ENCODE measurements around the gene HOXA11. TPM values are rescaled to one million over a fixed set of nuclear protein-coding genes. Genes with fewer than 3 reads are reported as not detected.

The HOXA11 gene
- total RNA-seq, 2 experiments from 2014 or later: not detected

DNA sequence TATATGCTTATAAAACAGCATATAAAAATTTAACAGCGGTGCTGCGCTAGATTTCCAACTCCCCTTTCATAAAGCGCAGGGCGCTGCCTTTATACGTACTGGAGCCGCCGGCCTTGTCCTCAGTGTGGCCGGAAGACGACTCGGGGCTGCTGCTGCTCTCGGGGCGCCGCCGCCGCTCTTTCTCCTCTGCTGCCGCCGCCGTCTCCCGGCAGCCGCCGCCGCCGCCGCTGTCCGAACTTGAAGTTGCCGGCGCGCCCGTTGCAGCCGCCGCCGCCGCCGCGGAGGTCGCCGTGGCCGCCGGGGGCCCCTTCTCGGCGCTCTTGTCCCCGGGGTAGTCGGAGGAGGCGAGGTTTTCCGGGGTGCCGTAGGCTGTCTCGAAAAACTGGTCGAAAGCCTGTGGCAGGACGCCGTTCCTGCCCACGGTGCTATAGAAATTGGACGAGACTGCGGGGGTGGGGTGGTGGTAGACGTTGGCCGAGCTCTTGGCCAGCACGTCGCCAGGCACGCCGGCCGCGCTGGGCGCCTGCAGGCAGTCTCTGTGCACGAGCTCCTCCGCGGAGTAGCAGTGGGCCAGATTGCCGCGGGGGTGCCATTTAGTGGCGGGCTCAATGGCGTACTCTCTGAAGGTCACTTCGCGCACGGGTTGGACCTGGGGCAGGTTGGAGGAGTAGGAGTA, 557 bp downstream of the HOXA11 start:
- CTCF ChIA-PET: interaction anchor here (0.6 to 1.8 kb wide), 3 partner anchors 12 to 35 kb away, joined by 3 to 4 read pairs (median 4); no protein-coding TSS in a partner anchor
- POLR2A ChIA-PET: interaction anchor here (0.7 kb wide), 1 partner anchor 1021 kb away, joined by 13 read pairs; no protein-coding TSS in a partner anchor

DNA sequence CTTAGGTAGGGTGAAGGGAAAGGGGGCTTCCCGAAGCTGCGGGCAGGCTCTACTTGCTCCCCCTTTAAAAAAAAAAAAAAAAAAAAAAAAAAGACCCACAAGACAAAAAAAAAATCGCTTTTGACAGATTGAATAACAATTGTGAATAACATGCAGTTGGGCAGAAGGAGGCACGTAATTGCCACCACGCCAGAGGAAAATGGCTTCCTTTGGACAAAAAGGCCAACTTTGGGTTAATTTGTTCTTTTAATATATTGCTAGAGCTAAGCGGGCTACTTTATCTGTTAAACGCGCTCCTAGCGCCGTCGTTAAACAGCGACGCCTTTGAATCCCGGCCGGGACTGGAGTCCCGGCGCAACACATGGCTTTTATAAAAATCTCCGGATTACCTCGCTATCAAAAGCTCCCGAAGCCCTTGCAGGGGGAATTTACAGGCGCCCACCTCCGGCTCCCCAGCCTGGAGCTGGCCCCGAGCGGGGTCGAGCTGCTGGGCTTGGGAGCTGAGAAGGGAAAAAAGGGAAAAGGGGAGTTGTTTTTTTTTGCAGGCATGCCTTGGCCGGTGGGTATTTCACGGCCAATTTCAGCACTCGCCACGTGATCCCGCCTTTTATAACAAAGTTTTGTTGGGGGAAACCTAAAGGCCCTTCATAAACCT, 1.2 kb downstream of the HOXA11 start:
- ChIA-PET CTCF (interaction anchor here (0.7 to 1.8 kb wide), 3 partner anchors 12 to 34 kb away, joined by 3 to 4 read pairs (median 4); no protein-coding TSS in a partner anchor), POLR2A (no interaction called here)

DNA sequence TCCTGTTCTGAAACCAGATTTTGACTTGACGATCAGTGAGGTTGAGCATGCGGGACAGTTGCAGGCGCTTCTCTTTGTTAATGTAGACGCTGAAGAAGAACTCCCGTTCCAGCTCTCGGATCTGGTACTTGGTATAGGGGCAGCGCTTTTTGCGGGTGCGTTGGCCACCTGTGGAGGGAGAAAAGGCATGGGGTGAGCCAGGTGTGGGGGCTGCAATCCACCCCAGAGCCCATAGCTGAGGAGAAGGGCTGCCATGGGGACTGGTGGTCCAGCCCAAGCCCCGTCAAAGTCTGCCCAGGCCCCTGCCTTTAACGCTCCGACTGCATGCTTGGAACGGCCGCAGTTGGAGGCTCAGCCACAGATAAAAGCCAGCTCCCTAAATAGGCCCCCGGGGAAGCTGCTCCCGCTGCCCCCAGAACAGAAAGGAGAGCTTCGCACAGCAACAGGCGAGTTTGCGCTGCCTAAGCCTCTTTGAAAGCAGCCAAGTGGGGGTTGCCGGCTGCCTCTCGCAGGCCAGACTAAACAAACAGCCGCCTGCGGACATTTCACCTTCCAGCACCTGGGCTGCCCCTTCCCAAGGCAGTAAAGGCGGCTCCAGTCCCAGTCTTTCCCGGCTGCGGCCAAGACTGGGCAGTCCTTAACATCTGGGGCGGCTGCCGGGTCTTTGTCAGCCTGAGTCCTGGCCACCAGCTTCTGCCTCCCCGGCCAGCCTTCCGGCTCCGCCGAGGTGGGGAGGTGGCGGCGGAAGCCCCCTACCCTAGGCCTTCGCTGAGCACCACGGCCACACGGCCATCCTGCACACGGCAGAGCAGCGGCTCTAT, 2.0 kb downstream of the HOXA11 start:
- ChIA-PET POLR2A (no interaction called here), CTCF (interaction anchor here (0.6 to 0.9 kb wide), 3 partner anchors 13 to 22 kb away, joined by 3 read pairs; no protein-coding TSS in a partner anchor)

DNA sequence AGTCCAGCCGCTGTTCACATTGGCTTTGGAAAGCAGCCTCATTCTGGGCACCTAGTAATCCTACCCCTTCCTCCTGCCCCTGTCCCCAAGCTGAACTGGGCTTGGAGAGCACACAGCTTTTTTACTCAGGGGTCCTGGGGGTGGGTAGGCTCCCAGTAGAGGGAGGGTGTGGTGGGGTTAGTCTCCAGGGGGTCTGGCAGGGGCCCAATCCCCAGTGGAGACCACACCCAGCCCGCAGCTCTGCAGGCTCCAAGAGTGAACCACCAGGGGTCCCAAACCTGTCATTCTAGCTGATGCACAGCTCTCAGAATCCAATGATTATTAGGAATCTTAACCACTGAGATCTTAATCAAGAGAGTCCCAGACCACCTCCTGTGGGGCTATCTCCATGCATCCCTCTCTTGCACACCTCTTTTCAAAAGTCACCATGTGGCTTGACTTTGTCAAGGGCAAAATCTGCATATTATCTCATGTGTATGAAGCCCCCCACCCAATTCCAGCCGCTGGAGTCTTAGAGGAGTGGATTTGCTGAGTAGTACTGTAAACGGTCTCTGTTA, 2.7 kb downstream of the HOXA11 start:
- ChIA-PET CTCF (interaction anchor here (0.9 kb wide), 1 partner anchor 16 kb away, joined by 3 read pairs; no protein-coding TSS in a partner anchor), POLR2A (no interaction called here)

DNA sequence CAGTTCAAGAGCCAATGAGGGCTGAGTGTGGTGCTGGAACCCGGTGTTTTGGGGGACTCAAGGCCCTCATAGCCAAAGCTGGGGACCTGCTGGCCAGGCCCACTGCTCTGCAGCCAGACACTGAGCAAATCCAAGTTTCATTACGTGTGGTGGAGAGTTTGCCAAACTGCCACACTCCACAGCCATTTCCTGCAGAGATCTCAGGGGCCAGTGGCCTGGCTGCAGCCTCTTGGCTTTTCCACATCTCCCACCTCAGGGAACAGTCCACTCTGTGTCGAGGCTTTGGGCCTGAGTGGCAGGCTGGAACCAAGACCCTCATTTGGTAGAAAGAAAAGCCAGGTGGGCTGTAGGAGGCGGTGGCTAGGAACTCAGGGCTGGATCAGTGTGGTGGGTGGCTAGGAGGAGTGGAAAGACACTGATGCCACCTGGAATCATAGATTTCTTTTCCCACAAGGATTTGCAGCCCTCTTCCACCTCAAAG, 3.2 kb downstream of the HOXA11 start:
- POLR2A ChIA-PET: no interaction called here
- CTCF ChIA-PET: interaction anchor here (0.9 kb wide), 1 partner anchor 16 kb away, joined by 3 read pairs; no protein-coding TSS in a partner anchor

DNA sequence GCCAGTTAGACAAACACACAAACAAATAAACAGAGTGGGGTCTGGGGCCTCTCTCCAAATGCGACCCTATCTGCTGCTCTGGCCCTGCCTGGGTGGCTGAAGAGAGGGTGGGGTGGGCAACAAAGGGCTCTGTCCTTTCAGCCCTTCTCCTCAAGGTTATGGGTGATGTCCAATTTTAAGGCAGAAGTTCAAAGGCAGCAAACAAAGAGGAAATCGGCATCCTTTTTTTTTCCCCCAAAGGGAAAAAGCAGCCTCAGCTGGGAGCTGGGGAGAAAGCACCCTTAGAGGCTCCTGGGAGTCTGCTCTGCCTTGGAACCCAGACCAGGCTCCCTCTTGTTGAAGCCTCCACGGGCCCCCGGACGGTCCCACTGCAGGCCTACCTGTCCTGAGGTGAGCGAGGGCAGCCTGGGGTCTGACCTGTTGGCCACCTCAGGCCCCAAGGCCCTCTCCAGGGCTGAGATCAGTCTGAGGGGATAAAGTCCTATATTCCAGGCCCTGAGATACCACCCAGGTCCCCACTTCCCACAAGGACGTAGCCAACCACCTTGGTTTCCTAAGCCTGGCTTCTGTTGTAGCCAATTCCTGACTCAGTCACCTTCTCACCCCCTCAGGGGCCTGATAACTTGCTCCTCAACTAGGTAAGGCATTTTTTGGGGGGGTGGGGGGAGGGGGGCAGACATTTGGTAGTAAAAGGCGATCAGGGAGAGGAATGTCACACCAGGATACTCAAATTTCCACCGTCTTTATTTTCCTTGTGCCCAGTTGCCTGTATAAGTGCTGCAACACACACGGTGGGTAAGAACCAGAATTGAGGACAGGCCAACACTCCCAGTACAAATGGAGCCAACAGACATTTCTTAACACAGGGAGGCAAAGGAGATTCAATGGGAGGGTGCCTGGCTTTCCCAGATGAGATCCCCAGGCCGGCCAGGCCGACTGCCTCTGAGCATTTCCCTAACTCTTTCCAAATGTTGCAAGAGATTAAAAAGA, 4.3 kb downstream of the HOXA11 start:
- ChIA-PET POLR2A (no interaction called here), CTCF (interaction anchor here (0.7 to 2.2 kb wide), 4 partner anchors 8 to 27 kb away, joined by 3 to 10 read pairs (median 6); partner anchors contain the start of gene HOXA13)

DNA sequence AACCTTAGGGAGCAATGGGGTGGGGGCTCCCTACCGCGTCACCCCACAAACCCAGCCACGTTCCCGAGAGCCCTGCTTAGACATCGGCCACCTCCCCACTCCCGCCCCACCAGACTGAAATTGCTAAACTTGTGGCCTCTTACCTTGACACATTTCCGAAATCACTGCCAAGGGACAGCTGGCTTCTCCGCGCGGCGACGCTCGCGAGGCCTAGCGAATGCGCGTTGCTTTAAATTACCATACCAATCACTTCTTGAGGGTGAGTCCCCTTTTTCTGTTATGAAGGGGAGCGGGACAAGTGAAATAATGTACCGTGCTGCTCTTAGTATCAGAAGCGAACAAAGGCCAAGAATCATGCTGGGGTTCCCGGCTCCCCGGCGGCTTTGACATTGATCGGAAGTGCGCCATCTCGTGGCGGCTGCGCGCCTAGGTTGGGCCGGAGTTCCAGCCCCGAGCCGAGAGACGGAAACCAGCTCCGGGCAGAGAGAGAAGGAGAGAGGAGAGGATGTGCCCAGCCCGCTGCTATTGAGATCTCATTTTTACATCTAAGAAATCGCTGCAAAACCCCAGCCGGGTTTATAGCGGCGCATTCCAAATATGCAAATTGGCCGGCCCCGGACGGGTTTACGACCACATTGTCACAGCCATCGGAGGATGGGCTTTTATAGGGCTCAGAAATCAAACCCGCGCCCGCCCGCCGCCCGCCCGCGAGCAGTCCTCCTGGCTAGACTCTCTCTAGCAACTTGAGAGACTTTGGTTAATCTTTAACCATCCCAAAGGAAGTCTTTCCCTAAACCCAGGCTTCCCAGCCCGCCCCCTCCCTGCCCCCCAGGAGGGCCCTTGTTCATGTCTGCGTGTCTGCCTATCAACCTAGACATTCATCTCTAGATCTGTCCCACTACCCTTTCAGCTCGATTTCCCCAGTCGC, 5.3 kb downstream of the HOXA11 start:
- ChIA-PET POLR2A (no interaction called here), CTCF (interaction anchor here (0.7 to 2.2 kb wide), 7 partner anchors 9 to 39 kb away, joined by 3 to 10 read pairs (median 4); partner anchors contain the start of gene HOXA13)

DNA sequence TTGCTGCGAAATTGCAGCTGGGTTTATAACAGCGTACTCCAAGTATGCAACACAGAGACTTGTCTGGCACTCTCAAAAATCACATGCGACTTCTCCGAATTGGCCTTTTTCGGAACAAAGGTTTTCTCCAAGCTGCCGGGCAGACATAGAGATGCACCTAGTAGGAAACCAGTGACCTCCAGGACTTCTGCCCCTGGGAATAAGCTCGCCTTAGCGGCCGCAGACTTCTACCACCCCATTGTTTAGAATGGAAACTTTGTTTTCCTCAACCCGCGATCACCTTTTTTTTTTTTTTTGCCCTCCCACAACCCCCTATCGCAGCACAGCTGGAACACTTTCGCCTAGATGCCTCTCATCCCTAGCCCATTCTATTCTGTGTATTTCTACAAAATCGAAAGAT, 6.0 kb downstream of the HOXA11 start:
- POLR2A ChIA-PET: no interaction called here
- CTCF ChIA-PET: interaction anchor here (0.7 to 2.2 kb wide), 7 partner anchors 9 to 378 kb away, joined by 3 to 10 read pairs (median 4); partner anchors contain the start of gene HOXA13

DNA sequence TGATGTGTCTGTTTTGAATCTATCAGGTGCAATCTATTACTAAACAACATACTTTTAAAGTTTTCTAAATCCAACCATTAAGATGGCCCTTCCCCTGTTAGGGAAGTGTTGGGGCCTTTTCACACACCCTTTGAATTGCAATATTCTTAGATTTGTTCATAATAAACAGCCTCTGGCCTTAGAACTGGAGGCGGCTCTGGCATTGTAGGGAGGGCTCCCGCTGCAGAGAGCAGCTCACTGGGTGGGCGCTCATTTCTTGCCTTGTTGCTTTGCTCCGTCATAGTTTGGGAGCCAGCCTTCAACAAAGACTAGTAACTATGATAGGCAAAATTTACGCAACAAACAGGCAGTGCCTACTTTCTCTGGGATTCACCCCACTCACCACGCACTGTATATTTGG, 6.7 kb downstream of the HOXA11 start:
- ChIA-PET CTCF (interaction anchor here (0.7 to 2.2 kb wide), 4 partner anchors 12 to 379 kb away, joined by 3 to 10 read pairs (median 6); no protein-coding TSS in a partner anchor), POLR2A (no interaction called here)

DNA sequence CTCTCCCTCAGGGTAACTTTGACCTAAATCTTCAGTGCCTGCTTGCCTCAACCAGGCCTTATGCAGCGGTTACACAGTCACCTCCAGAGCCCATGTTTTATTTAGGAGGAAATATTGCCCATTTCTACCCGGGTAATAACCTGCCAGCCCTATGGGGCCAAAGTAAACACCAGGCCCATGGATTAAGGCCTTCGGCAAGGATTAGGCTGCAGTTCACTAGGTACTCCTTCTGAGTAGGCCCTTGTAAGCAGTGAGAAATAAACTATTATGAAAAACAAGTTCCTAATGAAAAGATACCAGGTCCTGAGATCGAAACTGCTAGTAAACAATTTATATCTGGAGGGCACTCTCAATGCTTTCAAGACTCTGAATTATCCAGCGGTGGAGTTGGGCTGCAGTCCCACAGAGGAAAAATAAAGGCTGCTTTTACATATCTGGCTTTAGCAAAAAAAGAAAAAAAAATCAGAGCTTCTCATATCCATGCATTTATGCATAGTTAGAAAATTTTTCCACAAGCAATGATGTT, 7.2 kb downstream of the HOXA11 start:
- CTCF ChIA-PET: interaction anchor here (1.3 to 2.2 kb wide), 2 partner anchors 13 to 41 kb away, joined by 3 to 10 read pairs; no protein-coding TSS in a partner anchor
- POLR2A ChIA-PET: no interaction called here

DNA sequence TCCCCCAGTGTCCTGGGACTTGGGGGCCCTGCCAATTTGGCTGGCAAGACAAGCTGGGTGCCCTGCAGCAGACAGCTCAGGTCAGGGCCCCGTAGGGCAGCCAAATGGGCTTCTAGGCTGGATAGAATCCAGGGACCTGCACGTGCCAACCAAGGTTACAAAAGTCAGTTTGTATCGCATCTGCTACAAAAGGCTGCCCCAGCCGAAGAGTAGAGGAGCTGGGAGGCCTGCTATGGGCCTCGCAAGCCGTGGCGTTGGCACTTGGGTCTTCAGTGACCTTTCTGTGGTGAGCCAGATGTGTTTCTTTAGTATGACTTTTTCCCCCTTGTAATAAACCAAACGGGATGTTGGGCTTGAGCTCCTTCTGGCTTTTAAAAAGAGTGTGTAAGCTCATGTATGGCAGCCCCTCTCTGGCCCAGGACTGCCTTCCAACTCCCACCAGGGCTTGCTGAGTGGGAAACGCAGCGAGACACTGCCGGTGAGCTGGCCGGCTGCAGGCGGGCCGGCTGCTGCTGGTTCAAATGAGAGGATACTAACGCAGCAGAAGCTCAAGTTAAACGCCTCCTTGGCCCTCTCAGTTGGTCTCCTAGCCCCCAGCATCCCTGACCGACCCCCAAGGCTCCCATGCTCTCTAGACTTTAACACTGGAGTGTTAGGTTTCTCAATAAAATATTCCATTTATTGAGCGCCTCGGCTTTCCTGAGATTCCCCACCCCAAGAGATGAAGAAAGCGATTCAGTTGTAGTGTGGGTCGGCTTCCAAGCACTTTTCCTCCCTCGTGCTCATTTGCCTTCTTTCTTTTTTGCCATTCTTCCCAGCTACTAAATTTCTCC, 7.9 kb downstream of the HOXA11 start:
- CTCF ChIA-PET: no interaction called here
- POLR2A ChIA-PET: no interaction called here

DNA sequence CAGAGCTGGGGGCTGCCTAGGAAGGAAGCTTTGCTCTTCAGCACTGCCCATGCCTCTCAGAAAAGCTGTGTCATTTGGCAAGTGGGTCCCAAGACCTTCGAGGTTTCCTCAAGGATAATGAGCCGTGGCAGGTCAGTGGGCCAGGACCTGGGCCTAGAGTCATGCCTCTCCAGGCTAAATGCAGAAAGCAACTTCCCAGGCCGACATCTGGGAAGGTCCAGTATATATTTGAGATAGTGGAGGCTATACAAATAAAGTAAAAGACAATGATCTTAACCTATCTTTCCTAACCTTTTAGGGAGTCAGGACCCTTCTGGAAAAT, 8.5 kb downstream of the HOXA11 start:
- POLR2A ChIA-PET: no interaction called here
- CTCF ChIA-PET: interaction anchor here (1.0 kb wide), 1 partner anchor 9 kb away, joined by 4 read pairs; no protein-coding TSS in a partner anchor

DNA sequence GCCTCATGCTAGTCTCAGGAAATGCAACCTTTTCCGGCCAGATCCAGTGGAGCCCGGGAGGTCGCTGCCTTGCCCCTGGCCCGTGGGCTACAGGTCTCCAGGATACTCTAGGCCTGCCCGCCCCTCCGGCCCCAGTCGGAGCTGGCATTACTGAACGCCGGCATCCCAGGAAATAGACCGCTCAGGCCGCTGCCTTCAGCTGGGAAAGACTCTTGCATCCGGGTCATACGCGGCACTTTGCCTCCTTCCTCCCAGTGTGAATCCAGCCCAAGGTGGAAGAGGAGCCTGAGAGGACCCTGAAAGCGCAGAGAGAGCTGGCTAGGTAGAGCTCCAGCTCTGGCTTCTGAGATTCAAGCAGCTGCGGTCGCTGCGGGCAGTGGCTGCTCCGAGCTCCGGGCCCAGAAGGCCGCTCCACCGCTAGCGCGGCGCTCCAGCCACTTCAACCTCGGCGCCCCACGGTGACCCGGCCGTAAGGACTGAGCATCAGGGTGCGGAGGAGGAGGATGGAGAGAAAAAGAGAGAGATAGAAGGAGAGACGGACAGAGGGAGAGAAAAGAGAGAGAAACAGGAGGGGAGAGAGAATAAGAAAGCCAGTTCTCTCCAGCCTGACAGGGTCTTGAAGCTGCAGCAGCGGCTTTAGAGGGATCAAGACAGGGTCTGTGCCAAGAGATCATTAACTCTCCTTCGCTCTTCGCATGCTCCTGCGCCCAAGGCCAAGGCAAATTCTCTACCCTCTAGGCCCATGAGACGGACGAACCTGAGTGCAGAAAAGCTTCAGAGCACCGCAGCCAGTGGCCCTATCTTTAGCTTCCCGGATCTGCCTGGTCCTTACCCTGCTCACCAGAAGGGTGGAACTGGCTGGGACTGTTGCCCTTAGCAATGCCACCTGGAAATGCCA, 9.2 kb downstream of the HOXA11 start:
- ChIA-PET CTCF (interaction anchor here (1.0 to 4.2 kb wide), 2 partner anchors 10 to 14 kb away, joined by 4 to 19 read pairs; no protein-coding TSS in a partner anchor), POLR2A (interaction anchor here (0.6 kb wide), 1 partner anchor 602 kb away, joined by 5 read pairs; no protein-coding TSS in a partner anchor)

DNA sequence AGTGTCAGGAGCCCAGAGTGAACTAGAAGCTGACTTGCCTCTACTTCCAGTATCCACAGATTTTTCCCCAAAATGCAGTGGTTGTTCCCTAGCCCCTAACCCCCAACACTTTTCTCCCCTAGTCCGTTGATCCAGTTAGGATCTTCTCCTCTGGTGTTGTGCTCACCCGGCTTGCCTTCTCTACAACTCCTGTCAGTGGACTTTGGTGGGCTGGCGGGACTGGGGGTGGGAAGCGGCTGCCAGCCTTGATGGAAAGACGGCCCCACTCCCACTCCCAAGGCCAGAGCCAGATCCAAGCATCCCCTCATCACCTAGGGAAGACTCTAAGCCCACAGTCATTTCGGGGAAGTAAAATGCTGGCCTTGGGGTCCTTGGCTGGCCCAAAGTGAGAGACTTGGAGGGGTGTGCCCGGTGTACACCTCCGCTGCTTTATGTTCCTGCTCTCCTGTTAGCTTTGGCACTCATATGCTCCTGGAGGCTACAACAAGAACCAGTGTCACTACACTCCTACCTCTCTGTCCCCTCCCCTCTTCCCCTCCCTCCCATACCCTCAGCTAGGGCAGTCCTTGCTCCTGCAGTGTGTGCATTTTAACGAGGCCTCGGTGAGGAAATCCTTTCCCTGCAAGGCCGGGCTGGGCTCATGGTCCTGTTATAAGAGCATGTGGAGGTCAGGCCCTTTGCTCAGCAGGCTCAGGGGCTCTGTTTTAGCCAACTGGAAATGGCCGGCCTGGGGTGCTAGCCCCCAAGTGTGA, 10.0 kb downstream of the HOXA11 start:
- POLR2A ChIA-PET: interaction anchor here (0.6 kb wide), 1 partner anchor 603 kb away, joined by 5 read pairs; no protein-coding TSS in a partner anchor
- CTCF ChIA-PET: interaction anchor here (1.3 to 4.2 kb wide), 2 partner anchors 13 to 19 kb away, joined by 3 to 19 read pairs; partner anchors contain the start of gene HOXA7

All from activated CD8-positive, alpha-beta memory T cell treated with anti-CD3 and anti-CD28 coated beads for 36 hours (primary cell).